PFSK-1 (cell line): Measurements from ENCODE around the gene BMPR2.

Experiments
- FOXP2 ChIP-seq: optimal IDR thresholded peaks from 2 replicates; pipeline ENCODE3; 2011; ENCODE audit warnings: borderline replicate concordance, control low read depth, inconsistent platforms; ENCODE audit not compliant: insufficient read depth; ENCODE audit errors: extremely low read length, extremely low read depth
- POLR2AphosphoS5 ChIP-seq: IDR thresholded peaks from 2 replicates; pipeline ENCODE4 v1.6.1; 2012; ENCODE audit warnings: low read depth, mild to moderate bottlenecking, control low read depth, low read length, moderate library complexity
- TF ChIP-seq, protein P1 (sequence below), 2 experiments: IDR thresholded peaks; 2 replicates each; pipeline versions ENCODE4 v1.6.1 to v1.8.0; 2011 to 2012; ENCODE audit warnings: low read depth in 2 of 2, low read length in 2 of 2, control low read depth in 1 of 2, inconsistent platforms in 1 of 2, mild to moderate bottlenecking in 1 of 2, moderate library complexity in 1 of 2; ENCODE audit not compliant: insufficient read depth in 1 of 2

- TF ChIP-seq FOXP2 (no peak), POLR2AphosphoS5 (peak; percentile 72)
- TF ChIP-seq, protein P1, sequence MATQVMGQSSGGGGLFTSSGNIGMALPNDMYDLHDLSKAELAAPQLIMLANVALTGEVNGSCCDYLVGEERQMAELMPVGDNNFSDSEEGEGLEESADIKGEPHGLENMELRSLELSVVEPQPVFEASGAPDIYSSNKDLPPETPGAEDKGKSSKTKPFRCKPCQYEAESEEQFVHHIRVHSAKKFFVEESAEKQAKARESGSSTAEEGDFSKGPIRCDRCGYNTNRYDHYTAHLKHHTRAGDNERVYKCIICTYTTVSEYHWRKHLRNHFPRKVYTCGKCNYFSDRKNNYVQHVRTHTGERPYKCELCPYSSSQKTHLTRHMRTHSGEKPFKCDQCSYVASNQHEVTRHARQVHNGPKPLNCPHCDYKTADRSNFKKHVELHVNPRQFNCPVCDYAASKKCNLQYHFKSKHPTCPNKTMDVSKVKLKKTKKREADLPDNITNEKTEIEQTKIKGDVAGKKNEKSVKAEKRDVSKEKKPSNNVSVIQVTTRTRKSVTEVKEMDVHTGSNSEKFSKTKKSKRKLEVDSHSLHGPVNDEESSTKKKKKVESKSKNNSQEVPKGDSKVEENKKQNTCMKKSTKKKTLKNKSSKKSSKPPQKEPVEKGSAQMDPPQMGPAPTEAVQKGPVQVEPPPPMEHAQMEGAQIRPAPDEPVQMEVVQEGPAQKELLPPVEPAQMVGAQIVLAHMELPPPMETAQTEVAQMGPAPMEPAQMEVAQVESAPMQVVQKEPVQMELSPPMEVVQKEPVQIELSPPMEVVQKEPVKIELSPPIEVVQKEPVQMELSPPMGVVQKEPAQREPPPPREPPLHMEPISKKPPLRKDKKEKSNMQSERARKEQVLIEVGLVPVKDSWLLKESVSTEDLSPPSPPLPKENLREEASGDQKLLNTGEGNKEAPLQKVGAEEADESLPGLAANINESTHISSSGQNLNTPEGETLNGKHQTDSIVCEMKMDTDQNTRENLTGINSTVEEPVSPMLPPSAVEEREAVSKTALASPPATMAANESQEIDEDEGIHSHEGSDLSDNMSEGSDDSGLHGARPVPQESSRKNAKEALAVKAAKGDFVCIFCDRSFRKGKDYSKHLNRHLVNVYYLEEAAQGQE (IDR thresholded peaks at IDR 0.05; ENCODE audit: insufficient read depth in 1 of 2, low read depth in 2 of 2, low read length in 2 of 2), result 0 out of 4 replicates have a peak, but pooled peaks of 1 of the 2 experiments have one; percentile 8
Measured at GRCh38 chr2:202375609-202376408, at the start of gene BMPR2.
